Adrenal gland (tissue), 5 donors: ENCODE results near the gene TMEM88.

ENCODE experiments used
- POLR2A ChIP-seq, 2 donors: fragments of 450-650 bp; IDR thresholded peaks; one replicate each; pipeline ENCODE4 v1.6.1; 2017; ENCODE audit warnings: antibody characterized with exemption in 2 of 2, mild to moderate bottlenecking in 2 of 2, moderate library complexity in 1 of 2
- TF ChIP-seq, protein P1 (sequence below), 6 experiments: fragments of 450-650 bp in 4 of 6; fragments of 200-600 bp in 2 of 6; sonication (generic) in 1 of 6; IDR thresholded peaks; 1 replicate in 5 of 6; 2 replicates in 1 of 6; pipeline versions ENCODE4 v1.5.1 to v1.8.0; 2016 to 2021; ENCODE audit warnings: antibody characterized with exemption in 6 of 6, mild to moderate bottlenecking in 2 of 6, moderate library complexity in 1 of 6
- donor health status: DM: no; HTN: no; CAD: no.

DNA sequence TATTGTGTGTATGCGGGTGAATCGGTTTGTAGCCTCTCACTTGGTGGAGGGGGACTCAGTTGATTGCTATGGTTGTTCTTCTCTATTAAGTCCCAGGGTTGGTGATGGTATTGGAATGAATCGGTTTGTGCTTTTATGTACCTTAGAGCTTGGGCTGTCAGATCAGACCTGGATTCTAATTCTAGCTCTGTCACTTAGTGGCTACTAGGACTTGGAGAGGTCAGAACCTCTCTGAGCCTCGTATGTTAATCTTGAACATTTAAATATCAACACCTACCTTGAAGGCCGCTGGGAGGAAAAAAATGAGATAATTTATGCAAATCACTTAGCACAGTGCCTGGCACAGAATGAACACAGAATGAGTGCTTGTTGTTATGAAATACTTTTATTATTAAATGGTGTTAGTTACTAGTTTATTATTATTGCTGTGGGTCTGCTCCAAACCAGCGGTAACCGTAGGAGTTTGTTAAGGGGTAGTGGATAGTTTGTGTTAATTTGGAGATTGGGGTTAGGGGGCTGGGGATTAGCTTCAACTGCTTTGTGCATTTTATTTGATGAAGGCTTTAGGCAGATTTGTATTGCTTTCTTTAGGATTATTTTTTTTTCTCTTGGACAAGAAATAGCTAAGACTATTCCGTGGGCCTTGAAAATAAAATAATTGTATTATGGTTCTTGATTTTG lies 17.3 kb upstream of the TMEM88 start:
- TF ChIP-seq, protein P1, sequence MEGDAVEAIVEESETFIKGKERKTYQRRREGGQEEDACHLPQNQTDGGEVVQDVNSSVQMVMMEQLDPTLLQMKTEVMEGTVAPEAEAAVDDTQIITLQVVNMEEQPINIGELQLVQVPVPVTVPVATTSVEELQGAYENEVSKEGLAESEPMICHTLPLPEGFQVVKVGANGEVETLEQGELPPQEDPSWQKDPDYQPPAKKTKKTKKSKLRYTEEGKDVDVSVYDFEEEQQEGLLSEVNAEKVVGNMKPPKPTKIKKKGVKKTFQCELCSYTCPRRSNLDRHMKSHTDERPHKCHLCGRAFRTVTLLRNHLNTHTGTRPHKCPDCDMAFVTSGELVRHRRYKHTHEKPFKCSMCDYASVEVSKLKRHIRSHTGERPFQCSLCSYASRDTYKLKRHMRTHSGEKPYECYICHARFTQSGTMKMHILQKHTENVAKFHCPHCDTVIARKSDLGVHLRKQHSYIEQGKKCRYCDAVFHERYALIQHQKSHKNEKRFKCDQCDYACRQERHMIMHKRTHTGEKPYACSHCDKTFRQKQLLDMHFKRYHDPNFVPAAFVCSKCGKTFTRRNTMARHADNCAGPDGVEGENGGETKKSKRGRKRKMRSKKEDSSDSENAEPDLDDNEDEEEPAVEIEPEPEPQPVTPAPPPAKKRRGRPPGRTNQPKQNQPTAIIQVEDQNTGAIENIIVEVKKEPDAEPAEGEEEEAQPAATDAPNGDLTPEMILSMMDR (IDR thresholded peaks at IDR 0.05), result no peak
- no peak for TF ChIP-seq POLR2A (IDR thresholded peaks at IDR 0.05)
